ENCODE data around the gene CTNS.
A peak's percentile ranks its signal among the peaks of the same experiment; 100 is the strongest.

Gene CTNS

DNA sequence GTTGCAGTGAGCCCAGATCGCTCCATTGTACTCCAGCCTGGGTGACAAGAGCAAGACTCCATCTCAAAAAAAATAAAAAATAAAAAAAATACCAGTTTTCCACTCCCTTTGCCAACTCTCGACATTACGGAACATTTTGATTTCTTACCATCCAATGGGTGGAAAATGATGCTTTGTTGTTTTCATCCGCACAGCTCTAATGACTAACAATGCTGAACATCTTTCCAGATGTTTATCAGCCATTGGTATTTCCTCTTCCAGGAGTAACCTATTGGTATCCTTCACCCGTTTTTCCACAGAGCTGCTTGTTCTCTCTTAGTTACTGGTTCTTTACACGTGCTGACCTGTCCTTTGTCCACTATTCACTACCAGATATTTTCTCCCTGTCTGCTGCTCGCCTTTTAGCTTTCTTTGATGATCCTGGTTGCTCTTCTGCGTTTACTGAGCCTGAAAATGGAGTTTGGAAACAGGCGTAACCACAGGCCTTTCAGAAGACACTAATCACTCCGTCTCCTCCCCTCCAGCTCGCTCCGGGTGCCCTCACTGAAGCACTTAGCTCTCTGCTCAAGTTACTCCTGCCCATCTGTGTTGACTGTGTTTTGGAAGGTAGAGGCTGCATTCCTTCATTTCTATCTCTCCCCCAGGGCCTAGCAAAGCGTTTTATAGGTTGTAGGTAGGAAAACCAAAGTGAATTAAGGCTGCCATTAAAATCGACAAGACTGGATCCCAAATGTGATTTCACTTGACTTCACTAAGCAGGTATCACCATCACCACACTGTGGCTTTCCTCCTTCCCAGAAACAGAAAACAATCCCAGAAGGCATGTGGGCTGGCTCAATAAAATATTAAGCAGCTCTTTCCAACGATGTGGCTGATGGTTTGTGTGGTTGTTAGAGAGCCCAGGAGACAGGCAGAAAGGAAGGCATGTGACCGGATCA lies 9.5 kb upstream of the CTNS start:
- no peak for DNase-seq

- DNase-seq, result no peak
Observed at GRCh38 chr17:3627769-3628167, 8.8 kb upstream of the CTNS start.

DNA sequence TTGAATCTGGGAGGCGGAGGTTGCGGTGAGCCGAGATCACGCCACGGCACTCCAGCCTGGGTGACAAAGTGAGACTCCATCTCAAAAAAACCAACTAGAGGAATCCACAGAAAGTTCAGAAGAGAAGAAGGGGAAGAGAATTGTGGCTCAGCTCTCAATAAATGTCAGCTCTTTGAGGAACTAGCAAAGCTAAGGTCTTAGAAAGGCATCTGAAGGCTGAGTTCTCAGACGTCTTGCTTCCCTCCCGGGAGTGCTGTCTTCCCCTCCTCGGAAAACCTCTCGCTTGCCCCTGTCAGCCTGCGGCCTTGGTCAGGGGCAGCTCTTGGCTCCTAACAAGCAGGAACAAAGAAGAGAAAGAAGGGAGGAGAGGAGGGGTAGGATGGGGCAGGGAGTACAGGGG lies 5.8 kb upstream of the CTNS start:
- DNase-seq, result no peak

- DNase-seq, result no peak
Observed at GRCh38 chr17:3632287-3632686, 4.3 kb upstream of the CTNS start.

DNA sequence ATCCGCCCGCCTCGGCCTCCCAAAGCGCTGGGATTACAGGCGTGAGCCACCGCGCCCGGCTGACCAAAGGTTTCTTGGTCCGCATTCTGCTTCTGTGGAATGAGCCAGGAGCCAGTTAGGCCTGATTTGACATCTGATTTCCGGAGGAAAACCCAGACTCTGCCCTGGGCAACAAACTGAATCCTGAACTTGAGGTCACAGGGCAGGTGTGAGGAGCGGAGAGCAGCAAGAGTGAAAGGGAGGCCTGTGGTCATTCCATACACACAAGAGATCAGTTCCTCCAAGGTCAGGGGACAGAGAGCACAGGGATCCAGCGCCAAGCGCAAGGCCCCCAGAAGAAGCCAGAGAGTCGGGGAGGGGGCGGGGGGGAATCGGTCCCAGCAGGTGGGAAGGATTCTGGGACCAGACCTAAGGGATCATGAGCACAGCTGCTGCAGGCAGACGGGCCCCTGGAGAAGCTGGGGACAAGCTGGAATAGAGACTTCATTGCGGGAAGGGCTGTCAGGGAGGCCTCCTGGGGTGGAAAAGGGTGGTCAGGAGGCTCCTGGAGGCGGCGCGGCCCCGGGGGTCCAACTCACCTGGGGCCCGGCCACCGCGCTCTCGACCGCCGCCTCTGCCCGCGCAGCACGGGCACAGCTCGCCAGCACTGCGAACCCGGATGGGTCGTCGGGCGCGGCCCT lies 946 bp upstream of the CTNS start:
- no peak for DNase-seq

- no peak for DNase-seq
Observed at GRCh38 chr17:3636908-3637373, 381 bp downstream of the CTNS start.

DNA sequence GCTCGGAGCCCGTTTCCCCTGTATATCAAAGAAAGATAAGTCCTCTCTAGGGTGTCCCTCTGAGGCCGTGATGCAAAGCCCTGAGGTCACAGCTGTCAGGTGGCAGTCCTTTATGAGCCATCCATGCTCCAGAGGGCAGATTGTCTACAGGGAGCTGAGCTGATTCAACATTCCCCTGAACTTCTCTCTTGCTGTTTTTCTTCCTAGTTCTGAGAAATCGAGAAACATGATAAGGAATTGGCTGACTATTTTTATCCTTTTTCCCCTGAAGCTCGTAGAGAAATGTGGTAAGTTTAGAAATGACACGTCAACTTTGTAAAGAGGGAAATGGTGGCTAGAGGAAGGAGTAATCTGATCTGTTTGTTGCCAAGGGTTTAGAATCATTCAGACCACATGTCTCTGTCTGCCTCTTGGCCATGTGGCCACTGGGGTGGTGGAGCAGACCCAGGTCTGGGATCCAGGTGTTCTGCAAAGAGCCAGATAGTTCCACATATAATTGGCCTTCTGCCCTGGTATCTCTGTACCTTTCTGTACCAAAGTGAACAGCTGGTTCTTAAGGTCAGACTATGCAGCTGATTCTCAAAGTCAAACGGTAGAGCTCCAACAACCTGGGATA lies 3.5 kb downstream of the CTNS start:
- DNase-seq, result no peak

DNA sequence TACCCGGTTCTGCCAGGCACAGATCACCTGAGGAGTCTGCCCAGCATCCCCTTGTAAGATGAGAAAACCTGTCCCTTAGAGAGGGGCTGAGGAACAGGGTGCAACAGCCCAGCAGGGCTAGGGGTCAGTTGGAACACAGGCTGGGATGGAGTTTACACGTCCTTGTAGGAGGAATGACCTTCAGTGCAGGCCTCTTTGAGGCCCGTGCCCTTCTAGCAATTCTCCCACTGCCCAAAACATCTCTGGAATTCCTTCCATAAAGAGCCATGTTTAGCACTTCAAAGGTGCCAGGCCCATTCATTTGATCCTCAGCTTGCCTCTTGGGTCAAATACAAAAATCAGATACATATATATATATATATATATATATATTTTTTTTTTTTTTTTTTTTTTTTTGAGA lies 4.5 kb downstream of the CTNS start:
- DNase-seq, result no peak

DNA sequence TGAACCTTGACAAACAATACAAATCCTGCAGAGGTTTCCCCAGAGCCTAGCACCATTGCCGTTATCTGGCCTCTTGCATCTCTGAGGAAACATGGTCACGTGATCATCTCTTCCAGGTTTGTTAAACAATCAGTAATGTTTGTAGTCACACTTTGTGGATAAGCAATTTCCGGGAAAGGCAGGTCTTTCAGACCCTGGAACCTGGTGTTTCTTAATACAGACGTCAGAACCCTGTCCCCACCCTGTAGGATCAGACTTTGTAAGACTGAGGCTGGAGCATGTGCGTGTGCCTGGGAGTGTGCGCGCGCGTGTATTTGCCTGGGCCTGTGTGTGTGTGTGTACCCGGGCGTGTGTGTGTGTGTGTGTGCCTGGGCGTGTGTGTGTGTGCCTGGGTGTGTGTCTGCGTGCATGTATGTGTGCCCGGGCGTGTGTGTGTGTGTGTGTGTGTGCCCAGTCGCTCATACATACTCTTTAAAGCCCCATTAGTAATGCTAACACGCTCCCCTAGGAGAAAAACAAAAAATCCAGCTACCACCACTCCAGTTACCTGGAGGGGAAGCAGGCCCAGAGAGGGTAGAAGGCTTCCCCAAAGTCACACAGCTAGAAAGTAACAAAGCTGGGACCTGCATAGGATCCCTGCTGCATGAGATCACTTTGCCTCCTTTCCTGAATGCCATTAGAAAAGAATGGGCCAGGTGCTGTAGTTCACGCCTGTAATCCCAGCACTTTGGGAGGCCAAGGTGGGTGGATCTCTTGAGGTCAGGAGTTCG lies 5.3 kb downstream of the CTNS start:
- DNase-seq, result no peak

DNA sequence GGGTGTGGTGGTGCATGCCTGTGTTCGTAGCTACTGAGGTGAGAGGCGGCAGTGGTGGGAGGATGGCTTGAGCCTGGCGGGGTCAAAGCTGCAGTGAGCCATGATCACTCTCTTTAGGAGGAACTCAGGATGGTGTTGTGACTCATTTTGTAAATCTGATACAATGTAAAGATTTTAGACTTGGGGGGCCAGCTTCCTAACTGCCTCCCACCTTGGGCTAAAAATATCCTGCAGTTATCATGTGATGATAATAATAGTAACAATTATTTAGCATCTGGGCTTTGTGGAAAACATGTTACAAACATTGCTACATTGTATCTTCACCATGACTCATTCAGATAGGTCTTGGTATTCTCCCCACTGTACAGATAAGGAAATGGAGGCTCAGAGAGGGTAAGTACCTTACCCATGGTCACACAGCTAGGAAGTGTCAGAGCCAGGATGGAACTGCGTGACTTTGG lies 7.4 kb downstream of the CTNS start:
- no peak for DNase-seq

- no peak for DNase-seq
Observed at GRCh38 chr17:3645310-3645709, 8.8 kb downstream of the CTNS start.

DNA sequence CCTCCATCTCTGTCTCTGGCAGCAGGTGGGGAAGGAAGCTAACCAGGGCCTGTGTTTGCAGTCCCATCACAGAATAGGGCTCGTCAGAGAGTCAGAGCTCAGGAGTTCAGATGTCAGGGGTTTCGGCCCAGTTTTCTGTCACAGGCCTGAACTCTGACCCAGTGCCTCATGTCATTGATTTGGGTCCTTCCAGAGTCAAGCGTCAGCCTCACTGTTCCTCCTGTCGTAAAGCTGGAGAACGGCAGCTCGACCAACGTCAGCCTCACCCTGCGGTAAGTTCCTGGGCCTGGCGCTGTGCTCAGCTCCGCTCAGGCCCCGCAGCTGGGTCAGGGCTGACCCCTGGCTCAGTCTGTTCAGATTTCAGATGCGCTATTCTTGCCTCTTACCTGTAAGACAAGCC lies 10.7 kb downstream of the CTNS start:
- no peak for DNase-seq

- DNase-seq, result peak; percentile 61
Observed at GRCh38 chr17:3647769-3648555, 11.4 kb downstream of the CTNS start.

GRCh38 chr17:3655766-3656165 lies 19.2 kb downstream of the CTNS start:
- no peak for DNase-seq

- DNase-seq, result no peak
Observed at GRCh38 chr17:3656353-3656752, 19.8 kb downstream of the CTNS start.

GRCh38 chr17:3656755-3657587 lies 20.4 kb downstream of the CTNS start:
- no peak for DNase-seq

DNA sequence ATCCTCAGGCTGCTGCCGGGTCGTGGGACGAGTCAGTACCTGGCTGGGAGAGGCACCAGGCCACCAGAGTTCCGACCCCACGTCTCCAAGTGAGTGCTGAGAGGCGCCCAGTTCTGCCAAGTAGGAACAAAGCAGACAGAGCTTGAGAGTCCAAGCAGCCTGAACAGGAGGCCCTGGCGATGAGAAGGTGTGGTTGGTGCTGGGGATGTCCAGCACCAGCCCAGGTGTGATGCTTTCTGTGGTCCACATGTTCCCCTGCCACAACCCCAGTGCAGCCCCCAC lies 21.0 kb downstream of the CTNS start:
- no peak for DNase-seq

DNA sequence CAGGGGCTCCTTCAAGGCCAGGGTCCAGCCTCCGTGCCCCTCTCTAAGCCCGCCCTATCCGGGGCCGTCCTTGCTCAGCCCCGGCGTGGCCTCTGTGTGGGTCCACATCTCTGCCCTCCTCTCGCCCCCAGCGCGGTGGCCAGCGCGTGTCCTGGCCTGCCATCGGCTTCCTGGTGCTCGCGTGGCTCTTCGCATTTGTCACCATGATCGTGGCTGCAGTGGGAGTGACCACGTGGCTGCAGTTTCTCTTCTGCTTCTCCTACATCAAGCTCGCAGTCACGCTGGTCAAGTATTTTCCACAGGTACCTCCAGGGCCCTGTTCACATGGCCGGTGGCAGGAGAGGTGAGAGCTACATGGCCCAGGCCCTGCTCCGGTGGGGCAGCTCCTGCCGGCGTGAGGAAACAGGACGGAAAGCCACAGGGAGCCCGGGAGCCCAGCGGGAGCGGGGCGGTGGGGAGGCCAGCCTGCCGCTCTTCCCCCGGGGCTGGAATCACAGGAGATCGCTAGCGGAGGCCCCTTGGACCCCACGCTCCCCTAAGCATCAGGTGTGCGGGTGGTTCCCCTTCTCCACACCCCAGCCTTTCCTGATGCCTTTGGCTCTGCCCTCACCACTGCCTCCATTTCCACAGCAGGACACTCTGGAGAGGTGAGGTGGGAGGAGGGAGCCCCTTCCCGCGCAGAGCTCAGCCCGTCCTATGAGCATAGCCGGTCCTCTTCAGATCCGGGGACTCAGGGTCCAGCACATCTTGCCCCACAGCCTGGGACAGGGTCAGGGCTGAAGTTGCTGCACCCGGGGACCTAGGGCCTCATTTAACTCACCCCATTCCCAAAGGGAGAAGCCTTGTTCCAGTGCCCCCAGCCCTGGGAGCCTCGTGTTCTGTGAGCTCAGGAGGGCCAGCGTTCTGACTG lies 21.6 kb downstream of the CTNS start:
- no peak for DNase-seq

DNA sequence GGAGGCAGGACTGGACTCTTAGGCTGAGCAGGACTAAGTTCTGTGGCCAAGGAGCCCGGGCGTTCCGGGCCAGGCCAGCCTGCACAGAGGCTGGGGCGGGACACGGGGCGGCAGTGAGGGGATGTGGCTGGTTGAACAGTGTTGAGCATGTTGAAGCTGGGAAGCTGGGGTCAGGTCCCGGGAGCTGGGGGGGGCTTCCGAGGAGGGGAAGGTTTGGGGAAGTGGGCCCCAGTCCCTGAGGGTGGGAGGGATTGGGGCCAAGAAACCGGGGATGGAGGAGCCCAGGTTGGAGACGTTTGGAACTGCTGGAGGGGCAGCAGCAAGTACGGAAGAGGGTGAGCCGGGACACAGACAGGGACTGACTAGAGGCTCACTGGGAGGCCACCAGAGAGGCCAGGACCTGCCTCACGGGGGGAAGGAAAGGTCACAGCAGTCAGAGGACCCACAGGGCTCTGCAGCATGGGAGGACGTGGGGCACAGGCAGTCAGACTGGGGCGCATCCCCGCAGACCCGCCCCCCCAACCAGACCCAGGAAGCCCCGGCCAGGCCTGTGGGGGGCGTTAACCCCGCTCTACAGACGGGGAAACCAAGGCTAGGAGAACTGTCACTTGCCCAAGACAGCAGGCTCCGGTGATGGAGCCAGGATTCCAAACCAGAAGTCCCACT lies 22.4 kb downstream of the CTNS start:
- no peak for DNase-seq
